K562 (cell line): ENCODE results near the gene ADM5. TPM values are rescaled to one million over a fixed set of nuclear protein-coding genes. Genes with fewer than 3 reads are reported as not detected.

Experiments
- ATF1 ChIP-seq, 2 experiments: fragments of 450-650 bp in 1 of 2; IDR thresholded peaks; 2 replicates each; pipeline ENCODE4 v1.6.1; 2016; ENCODE audit warnings: missing compliant biosample characterization in 1 of 2, missing genetic modification characterization in 1 of 2
- ATF7 ChIP-seq: fragments of 450-650 bp; IDR thresholded peaks from 2 replicates; pipeline ENCODE4 v1.7.1; 2014; ENCODE audit warnings: mild to moderate bottlenecking, moderate library complexity
- DEAF1 ChIP-seq: fragments of 450-650 bp; formaldehyde crosslinking; IDR thresholded peaks from 2 replicates; pipeline ENCODE4 v1.4.0; 2020; ENCODE audit warnings: mild to moderate bottlenecking, moderate library complexity
- ESRRA ChIP-seq: fragments of 450-650 bp; IDR thresholded peaks from 2 replicates; pipeline ENCODE4 v1.6.1; 2014; ENCODE audit warnings: low read depth, mild to moderate bottlenecking, moderate library complexity, borderline replicate concordance
- FOXJ3 ChIP-seq: sonication (generic); formaldehyde crosslinking; IDR thresholded peaks from 2 replicates; pipeline ENCODE4 v1.4.0; 2020; ENCODE audit warnings: mild to moderate bottlenecking, missing genetic modification reagents
- GABPB1 ChIP-seq: sonication (generic); formaldehyde crosslinking; IDR thresholded peaks from 2 replicates; pipeline ENCODE4 v1.8.0; 2022; ENCODE audit warnings: mild to moderate bottlenecking, missing genetic modification reagents
- HDAC2 ChIP-seq: fragments of 450-650 bp; IDR thresholded peaks from 2 replicates; pipeline ENCODE4 v1.6.1; 2016; ENCODE audit warnings: mild to moderate bottlenecking
- MAZ ChIP-seq, 2 experiments: fragments of 450-650 bp in 1 of 2; sonication (generic) in 1 of 2; formaldehyde crosslinking; IDR thresholded peaks in 1 of 2; conservative IDR thresholded peaks in 1 of 2; 2 replicates each; pipeline versions ENCODE4 v1.4.0 to v1.5.0; 2020; ENCODE audit warnings: mild to moderate bottlenecking in 1 of 2, missing genetic modification reagents in 1 of 2
- NR2C2 ChIP-seq, 2 experiments: fragments of 200-800 bp in 1 of 2; sonication (Bioruptor generic) in 1 of 2; sonication (generic) in 1 of 2; formaldehyde crosslinking in 1 of 2; IDR thresholded peaks; 2 replicates each; pipeline versions ENCODE4 v1.6.1 to v1.8.0; 2016 to 2022; ENCODE audit warnings: mild to moderate bottlenecking in 1 of 2, missing compliant biosample characterization in 1 of 2, missing genetic modification characterization in 1 of 2, missing genetic modification reagents in 1 of 2
- ZFP36 ChIP-seq: fragments of 150-350 bp; IDR thresholded peaks from 2 replicates; pipeline ENCODE4 v1.6.1; 2018; ENCODE audit warnings: low read length, low read depth; ENCODE audit not compliant: partially characterized antibody
- ZNF699 ChIP-seq: fragments of 250-450 bp; sonication (Bioruptor Pico); IDR thresholded peaks from 2 replicates; pipeline ENCODE4 v1.8.0; 2021; ENCODE audit warnings: mild to moderate bottlenecking, moderate library complexity; ENCODE audit not compliant: insufficient replicate concordance
- ZNF764 ChIP-seq: fragments of 250-450 bp; sonication (Bioruptor Pico); IDR thresholded peaks from 2 replicates; pipeline ENCODE4 v1.4.0; 2020; ENCODE audit warnings: low read depth, mild to moderate bottlenecking, moderate library complexity
- ZNF778 ChIP-seq: fragments of 450-650 bp; formaldehyde crosslinking; IDR thresholded peaks from 2 replicates; pipeline ENCODE4 v1.4.0; 2020; ENCODE audit warnings: mild to moderate bottlenecking, moderate library complexity
- polyA plus RNA-seq, 8 experiments: library from polyadenylated mRNA; depleted of rRNA in 4 of 8; stranded (reverse) in 5 of 8; unstranded in 3 of 8; fragments of >200 nt; fragmentation: Nextera tagmentation in 2 of 8; fragmentation: Illumina TruSeq in 1 of 8; extraction: Ambion mirVana in 2 of 8; extraction: Trizol in 1 of 8; gene quantifications; 2 replicates each; pipeline versions ENCODE4 v1.2.1 to v1.2.3, GENCODE V29; 2011 to 2014; ENCODE audit warnings: inconsistent platforms in 1 of 8, missing spikeins in 1 of 8
- total RNA-seq, 7 experiments: library from RNA; depleted of rRNA in 6 of 7; stranded (reverse); fragments of >200 nt in 6 of 7; fragmentation: Illumina TruSeq in 2 of 7; extraction: Trizol in 2 of 7; gene quantifications; 2 replicates each; pipeline versions ENCODE4 v1.2.1 to v1.2.3, GENCODE V29; 2011 to 2021; ENCODE audit warnings: low replicate concordance in 1 of 7
- TF ChIP-seq, protein P1 (sequence below): fragments of 450-650 bp; IDR thresholded peaks from 2 replicates; pipeline ENCODE4 v1.6.1; 2017; ENCODE audit warnings: antibody characterized with exemption, mild to moderate bottlenecking
- TF ChIP-seq, protein P2 (sequence below), 2 experiments: IDR thresholded peaks; 2 replicates each; pipeline ENCODE4 v1.6.1; 2011; ENCODE audit warnings: borderline replicate concordance in 1 of 2, control low read depth in 1 of 2, low read depth in 1 of 2, low read length in 1 of 2, mild to moderate bottlenecking in 1 of 2, mixed read lengths in 1 of 2, moderate library complexity in 1 of 2; ENCODE audit not compliant: insufficient read depth in 1 of 2, insufficient read length in 1 of 2, poor library complexity in 1 of 2, severe bottlenecking in 1 of 2; ENCODE audit errors: extremely low read depth in 1 of 2
- TF ChIP-seq, protein P3 (sequence below): sonication (generic); formaldehyde crosslinking; IDR thresholded peaks from 2 replicates; pipeline ENCODE4 v1.8.0; 2022; ENCODE audit warnings: missing genetic modification reagents, mild to moderate bottlenecking, moderate library complexity, borderline replicate concordance

The ADM5 gene
- total and polyA plus RNA-seq, 9 of the 15 experiments (the other 6 are each of a cell fraction or from before 2014, with no cell fraction given), result 0.13 to 8.4 (median 2.0) TPM; not detected in 1

- TF ChIP-seq ZNF778 (CRISPR knock-in tag), result no peak
- TF ChIP-seq, protein P1, sequence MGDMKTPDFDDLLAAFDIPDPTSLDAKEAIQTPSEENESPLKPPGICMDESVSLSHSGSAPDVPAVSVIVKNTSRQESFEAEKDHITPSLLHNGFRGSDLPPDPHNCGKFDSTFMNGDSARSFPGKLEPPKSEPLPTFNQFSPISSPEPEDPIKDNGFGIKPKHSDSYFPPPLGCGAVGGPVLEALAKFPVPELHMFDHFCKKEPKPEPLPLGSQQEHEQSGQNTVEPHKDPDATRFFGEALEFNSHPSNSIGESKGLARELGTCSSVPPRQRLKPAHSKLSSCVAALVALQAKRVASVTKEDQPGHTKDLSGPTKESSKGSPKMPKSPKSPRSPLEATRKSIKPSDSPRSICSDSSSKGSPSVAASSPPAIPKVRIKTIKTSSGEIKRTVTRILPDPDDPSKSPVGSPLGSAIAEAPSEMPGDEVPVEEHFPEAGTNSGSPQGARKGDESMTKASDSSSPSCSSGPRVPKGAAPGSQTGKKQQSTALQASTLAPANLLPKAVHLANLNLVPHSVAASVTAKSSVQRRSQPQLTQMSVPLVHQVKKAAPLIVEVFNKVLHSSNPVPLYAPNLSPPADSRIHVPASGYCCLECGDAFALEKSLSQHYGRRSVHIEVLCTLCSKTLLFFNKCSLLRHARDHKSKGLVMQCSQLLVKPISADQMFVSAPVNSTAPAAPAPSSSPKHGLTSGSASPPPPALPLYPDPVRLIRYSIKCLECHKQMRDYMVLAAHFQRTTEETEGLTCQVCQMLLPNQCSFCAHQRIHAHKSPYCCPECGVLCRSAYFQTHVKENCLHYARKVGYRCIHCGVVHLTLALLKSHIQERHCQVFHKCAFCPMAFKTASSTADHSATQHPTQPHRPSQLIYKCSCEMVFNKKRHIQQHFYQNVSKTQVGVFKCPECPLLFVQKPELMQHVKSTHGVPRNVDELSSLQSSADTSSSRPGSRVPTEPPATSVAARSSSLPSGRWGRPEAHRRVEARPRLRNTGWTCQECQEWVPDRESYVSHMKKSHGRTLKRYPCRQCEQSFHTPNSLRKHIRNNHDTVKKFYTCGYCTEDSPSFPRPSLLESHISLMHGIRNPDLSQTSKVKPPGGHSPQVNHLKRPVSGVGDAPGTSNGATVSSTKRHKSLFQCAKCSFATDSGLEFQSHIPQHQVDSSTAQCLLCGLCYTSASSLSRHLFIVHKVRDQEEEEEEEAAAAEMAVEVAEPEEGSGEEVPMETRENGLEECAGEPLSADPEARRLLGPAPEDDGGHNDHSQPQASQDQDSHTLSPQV, result peak; percentile 24; the same call in 1 of the 2 replicates
- no peak for TF ChIP-seq ZNF699 (CRISPR knock-in tag)
- peak; percentile 37; the same call in 1 of the 2 replicates for TF ChIP-seq ESRRA
- TF ChIP-seq, protein P2, sequence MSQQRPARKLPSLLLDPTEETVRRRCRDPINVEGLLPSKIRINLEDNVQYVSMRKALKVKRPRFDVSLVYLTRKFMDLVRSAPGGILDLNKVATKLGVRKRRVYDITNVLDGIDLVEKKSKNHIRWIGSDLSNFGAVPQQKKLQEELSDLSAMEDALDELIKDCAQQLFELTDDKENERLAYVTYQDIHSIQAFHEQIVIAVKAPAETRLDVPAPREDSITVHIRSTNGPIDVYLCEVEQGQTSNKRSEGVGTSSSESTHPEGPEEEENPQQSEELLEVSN (IDR thresholded peaks at IDR 0.05; ENCODE audit: borderline replicate concordance in 1 of 2, extremely low read depth in 1 of 2, insufficient read depth in 1 of 2, insufficient read length in 1 of 2, low read depth in 1 of 2, low read length in 1 of 2, poor library complexity in 1 of 2, severe bottlenecking in 1 of 2), result peak; percentile 55 to 66
- TF ChIP-seq ATF7, result peak; percentile 43; the same call in 1 of the 2 replicates
- peak; percentile 67; the same call in 1 of the 2 replicates for TF ChIP-seq GABPB1 (CRISPR knock-in tag)
- TF ChIP-seq DEAF1, result peak; percentile 65; the same call in 1 of the 2 replicates
- peak; percentile 42 to 65; a peak in 2 of 4 replicates for TF ChIP-seq MAZ (CRISPR knock-in tag; conservative IDR thresholded peaks at IDR 0.05 in 1 of 2, IDR thresholded peaks at IDR 0.05 in 1 of 2)
- no peak for TF ChIP-seq ZFP36
- no peak for TF ChIP-seq FOXJ3 (CRISPR knock-in tag)
- TF ChIP-seq ATF1 (CRISPR knock-in tag; IDR thresholded peaks at IDR 0.05), result no peak
- 0 out of 2 replicates have a peak, but pooled peaks have one; percentile 21 for TF ChIP-seq ATF1 (tag; IDR thresholded peaks at IDR 0.05)
- TF ChIP-seq, protein P3, sequence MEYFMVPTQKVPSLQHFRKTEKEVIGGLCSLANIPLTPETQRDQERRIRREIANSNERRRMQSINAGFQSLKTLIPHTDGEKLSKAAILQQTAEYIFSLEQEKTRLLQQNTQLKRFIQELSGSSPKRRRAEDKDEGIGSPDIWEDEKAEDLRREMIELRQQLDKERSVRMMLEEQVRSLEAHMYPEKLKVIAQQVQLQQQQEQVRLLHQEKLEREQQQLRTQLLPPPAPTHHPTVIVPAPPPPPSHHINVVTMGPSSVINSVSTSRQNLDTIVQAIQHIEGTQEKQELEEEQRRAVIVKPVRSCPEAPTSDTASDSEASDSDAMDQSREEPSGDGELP, result peak; percentile 76; the same call in 1 of the 2 replicates
- TF ChIP-seq HDAC2, result 0 out of 2 replicates have a peak, but pooled peaks have one; percentile 25
- TF ChIP-seq NR2C2 (CRISPR knock-in tag; IDR thresholded peaks at IDR 0.05), result no peak
- TF ChIP-seq NR2C2 (tag; IDR thresholded peaks at IDR 0.05), result peak; percentile 44; the same call in 1 of the 2 replicates
- TF ChIP-seq ZNF764, result 0 out of 2 replicates have a peak, but pooled peaks have one; percentile 69
These were observed 8.7 kb upstream of the ADM5 start (continued) for GRCh38 chr19:49680421-49681351.
